ENCODE measurements around the gene RNF220. TPM values are rescaled to one million over a fixed set of nuclear protein-coding genes. Genes with fewer than 3 reads are reported as not detected.

Gene RNF220
- total and polyA plus RNA-seq, 2 of the 13 experiments (the other 11 are each of a cell fraction or from before 2014, with no cell fraction given): 48.2 to 72.1 TPM

DNA sequence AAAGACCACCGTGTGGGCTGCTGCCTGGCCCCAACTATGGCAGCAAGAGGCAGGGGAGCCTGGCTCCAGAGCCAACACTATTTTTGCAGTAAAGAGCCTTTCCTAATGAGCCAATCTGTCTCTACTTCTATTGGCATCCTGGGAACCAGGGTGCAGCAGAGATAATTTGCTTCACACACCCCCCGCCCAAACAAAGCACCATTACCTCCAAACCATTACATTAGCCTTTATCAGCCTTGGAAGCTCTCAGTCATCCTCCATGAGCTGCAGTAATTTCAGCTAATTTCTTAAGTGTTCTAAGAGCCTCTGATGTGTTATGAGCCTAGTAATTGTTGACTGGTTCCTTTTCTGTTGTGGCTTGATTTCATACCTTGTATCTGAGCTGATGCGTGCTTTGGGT lies 291.0 kb downstream of the RNF220 start (continued):
- TF ChIP-seq NKX3-1 (CRISPR knock-in tag; IDR thresholded peaks at IDR 0.05) (no peak), AGO2 (optimal IDR thresholded peaks at IDR 0.05; ENCODE audit: low read depth, low read length) (no peak), CBFB (CRISPR knock-in tag; IDR thresholded peaks at IDR 0.05) (no peak), ZNF557 (CRISPR knock-in tag; IDR thresholded peaks at IDR 0.05) (no peak), ISX (CRISPR knock-in tag; conservative IDR thresholded peaks at IDR 0.05) (no peak), GLI4 (CRISPR knock-in tag; IDR thresholded peaks at IDR 0.05; ENCODE audit: borderline replicate concordance) (no peak), ZNF883 (CRISPR knock-in tag; IDR thresholded peaks at IDR 0.05; ENCODE audit: not compliant biosample characterization) (no peak)
- TF ChIP-seq, protein P1, sequence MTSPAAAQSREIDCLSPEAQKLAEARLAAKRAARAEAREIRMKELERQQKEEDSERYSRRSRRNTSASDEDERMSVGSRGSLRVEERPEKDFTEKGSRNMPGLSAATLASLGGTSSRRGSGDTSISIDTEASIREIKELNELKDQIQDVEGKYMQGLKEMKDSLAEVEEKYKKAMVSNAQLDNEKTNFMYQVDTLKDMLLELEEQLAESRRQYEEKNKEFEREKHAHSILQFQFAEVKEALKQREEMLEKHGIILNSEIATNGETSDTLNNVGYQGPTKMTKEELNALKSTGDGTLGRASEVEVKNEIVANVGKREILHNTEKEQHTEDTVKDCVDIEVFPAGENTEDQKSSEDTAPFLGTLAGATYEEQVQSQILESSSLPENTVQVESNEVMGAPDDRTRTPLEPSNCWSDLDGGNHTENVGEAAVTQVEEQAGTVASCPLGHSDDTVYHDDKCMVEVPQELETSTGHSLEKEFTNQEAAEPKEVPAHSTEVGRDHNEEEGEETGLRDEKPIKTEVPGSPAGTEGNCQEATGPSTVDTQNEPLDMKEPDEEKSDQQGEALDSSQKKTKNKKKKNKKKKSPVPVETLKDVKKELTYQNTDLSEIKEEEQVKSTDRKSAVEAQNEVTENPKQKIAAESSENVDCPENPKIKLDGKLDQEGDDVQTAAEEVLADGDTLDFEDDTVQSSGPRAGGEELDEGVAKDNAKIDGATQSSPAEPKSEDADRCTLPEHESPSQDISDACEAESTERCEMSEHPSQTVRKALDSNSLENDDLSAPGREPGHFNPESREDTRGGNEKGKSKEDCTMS (CRISPR knock-in tag; conservative IDR thresholded peaks at IDR 0.05): no peak
- TF ChIP-seq, protein P2, sequence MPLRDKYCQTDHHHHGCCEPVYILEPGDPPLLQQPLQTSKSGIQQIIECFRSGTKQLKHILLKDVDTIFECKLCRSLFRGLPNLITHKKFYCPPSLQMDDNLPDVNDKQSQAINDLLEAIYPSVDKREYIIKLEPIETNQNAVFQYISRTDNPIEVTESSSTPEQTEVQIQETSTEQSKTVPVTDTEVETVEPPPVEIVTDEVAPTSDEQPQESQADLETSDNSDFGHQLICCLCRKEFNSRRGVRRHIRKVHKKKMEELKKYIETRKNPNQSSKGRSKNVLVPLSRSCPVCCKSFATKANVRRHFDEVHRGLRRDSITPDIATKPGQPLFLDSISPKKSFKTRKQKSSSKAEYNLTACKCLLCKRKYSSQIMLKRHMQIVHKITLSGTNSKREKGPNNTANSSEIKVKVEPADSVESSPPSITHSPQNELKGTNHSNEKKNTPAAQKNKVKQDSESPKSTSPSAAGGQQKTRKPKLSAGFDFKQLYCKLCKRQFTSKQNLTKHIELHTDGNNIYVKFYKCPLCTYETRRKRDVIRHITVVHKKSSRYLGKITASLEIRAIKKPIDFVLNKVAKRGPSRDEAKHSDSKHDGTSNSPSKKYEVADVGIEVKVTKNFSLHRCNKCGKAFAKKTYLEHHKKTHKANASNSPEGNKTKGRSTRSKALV (CRISPR knock-in tag; IDR thresholded peaks at IDR 0.05): no peak
- TF ChIP-seq, protein P3, sequence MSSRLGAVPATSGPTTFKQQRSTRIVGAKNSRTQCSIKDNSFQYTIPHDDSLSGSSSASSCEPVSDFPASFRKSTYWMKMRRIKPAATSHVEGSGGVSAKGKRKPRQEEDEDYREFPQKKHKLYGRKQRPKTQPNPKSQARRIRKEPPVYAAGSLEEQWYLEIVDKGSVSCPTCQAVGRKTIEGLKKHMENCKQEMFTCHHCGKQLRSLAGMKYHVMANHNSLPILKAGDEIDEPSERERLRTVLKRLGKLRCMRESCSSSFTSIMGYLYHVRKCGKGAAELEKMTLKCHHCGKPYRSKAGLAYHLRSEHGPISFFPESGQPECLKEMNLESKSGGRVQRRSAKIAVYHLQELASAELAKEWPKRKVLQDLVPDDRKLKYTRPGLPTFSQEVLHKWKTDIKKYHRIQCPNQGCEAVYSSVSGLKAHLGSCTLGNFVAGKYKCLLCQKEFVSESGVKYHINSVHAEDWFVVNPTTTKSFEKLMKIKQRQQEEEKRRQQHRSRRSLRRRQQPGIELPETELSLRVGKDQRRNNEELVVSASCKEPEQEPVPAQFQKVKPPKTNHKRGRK (CRISPR knock-in tag; IDR thresholded peaks at IDR 0.05): no peak
- TF ChIP-seq, protein P4, sequence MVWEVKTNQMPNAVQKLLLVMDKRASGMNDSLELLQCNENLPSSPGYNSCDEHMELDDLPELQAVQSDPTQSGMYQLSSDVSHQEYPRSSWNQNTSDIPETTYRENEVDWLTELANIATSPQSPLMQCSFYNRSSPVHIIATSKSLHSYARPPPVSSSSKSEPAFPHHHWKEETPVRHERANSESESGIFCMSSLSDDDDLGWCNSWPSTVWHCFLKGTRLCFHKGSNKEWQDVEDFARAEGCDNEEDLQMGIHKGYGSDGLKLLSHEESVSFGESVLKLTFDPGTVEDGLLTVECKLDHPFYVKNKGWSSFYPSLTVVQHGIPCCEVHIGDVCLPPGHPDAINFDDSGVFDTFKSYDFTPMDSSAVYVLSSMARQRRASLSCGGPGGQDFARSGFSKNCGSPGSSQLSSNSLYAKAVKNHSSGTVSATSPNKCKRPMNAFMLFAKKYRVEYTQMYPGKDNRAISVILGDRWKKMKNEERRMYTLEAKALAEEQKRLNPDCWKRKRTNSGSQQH (CRISPR knock-in tag; IDR thresholded peaks at IDR 0.05; ENCODE audit: low read depth): no peak
